GM21723 (cell line): ENCODE measurements around the gene KMT5B.

Experiments used
- ATAC-seq: cut with Tn5 transposase; IDR thresholded peaks from one replicate; pipeline ENCODE4 v1.9.1; 2021; ENCODE audit warnings: mild to moderate bottlenecking, moderate library complexity; ENCODE audit not compliant: unreplicated experiment

The KMT5B gene

GRCh38 chr11:68186061-68186460 lies 27.0 kb downstream of the KMT5B start:
- no peak for ATAC-seq

- no peak for ATAC-seq
Measured at GRCh38 chr11:68181719-68182451, 31.2 kb downstream of the KMT5B start.

DNA sequence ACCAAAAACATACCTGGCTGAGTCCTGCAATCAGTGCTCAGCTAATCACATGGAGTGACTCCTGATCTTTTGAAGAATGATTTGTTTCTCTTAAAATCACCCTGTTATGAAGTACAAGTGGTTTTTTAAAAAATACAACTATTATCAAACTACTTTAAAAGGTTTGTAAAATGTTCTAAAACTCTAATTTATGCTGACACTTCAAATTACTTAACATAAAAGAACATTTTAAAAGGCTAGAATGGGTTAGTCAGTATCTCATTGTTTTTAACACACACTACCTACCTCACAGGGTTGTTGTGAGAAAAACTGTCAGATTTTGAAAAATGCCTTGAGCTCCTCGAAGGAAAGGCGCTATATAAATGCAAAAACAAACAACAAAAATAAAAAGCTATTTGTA lies 33.2 kb downstream of the KMT5B start:
- ATAC-seq: no peak

DNA sequence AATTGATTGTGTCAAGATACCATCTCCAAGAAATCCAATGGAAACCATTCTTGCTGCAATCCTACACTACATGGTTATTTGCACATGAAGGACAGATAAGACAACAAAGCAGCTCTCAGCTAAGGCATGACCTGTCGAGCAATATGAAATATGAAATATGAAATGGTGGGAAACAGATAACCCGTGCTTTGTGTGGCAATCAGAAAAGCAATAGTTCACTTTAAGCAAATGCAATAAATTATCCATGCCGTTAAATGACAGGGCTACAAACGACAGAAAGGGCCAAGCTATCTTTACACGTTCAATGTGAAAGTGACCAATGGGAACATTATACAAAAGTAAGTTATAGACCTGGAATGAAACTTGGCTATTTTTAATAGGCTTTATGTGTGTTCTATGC lies 35.2 kb downstream of the KMT5B start:
- no peak for ATAC-seq

GRCh38 chr11:68173926-68174325 lies 39.2 kb downstream of the KMT5B start:
- ATAC-seq: no peak

DNA sequence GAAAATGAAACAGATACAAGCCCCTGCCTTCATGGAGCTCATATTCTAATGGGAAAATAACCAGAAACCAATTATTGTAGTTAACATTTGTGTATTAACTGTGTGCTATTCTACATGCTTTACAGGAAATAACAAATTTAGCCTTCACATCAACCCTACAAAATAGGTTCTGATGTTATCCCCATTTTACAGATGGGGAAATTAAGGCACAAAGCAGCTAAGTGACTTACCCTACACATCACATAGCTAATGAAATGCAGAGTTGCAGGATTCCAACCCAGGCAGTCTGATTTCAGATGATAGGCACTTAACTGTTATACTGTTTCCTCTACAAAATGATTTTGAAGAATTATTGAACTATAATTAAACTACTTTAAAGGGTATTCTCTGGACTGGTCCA lies 43.7 kb downstream of the KMT5B start:
- ATAC-seq: no peak

GRCh38 chr11:68168694-68169093 lies 44.4 kb downstream of the KMT5B start:
- ATAC-seq: no peak

- no peak for ATAC-seq
Measured at GRCh38 chr11:68167474-68167873, 45.6 kb downstream of the KMT5B start.

- ATAC-seq: no peak
Measured at GRCh38 chr11:68166969-68167368, 46.1 kb downstream of the KMT5B start.

- ATAC-seq: no peak
Measured at GRCh38 chr11:68165601-68166000, 47.5 kb downstream of the KMT5B start.

GRCh38 chr11:68164437-68164836 lies 48.7 kb downstream of the KMT5B start:
- no peak for ATAC-seq

GRCh38 chr11:68163691-68164090 lies 49.4 kb downstream of the KMT5B start:
- no peak for ATAC-seq

GRCh38 chr11:68160100-68160695 lies 52.9 kb downstream of the KMT5B start:
- ATAC-seq: no peak

- no peak for ATAC-seq
Measured at GRCh38 chr11:68159665-68160064, 53.4 kb downstream of the KMT5B start.

- no peak for ATAC-seq
Measured at GRCh38 chr11:68159161-68159560, 53.9 kb downstream of the KMT5B start.

DNA sequence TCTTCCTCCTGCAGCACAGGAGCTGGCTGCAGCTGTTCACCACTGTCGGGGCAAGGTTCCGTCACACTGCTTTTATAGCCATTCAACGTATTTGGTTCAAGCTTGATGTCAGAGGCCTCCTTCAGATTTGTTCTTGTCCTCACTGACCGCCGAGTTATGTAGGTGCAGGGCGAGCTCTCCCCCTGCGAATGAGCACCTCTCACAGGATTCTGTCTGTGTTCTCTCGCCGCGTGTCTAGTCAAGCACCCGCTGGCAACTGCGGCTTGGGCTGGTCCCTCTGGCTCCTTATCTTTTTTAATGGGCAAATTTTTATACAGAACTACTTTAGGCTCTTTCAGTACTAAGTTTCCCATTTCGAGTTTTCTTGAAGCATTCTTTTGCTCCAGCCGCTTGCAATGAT lies 54.5 kb downstream of the KMT5B start:
- ATAC-seq: no peak

- ATAC-seq: no peak
Measured at GRCh38 chr11:68153742-68154141, 59.4 kb downstream of the KMT5B start.

GRCh38 chr11:68150037-68150436 lies 63.1 kb downstream of the KMT5B start:
- no peak for ATAC-seq

DNA sequence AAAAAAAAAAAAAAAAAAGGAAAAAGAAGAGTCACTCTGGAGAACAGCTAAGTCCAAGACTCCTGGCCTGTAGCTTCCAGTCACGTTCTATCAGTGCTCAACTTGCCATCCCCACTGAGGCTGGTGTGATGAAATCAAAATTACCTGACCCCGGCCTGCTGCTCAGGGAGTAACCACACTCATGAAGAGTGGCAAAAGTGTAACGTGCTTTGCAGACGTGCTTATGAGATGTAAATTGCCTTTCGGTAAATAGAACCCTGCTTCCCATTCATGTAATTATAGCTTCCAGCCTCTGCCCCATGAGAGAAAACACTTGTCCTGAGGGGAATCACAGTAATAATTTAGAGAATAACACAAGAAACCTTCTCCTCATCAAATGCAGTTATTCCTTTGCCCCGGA lies 63.7 kb downstream of the KMT5B start:
- no peak for ATAC-seq

DNA sequence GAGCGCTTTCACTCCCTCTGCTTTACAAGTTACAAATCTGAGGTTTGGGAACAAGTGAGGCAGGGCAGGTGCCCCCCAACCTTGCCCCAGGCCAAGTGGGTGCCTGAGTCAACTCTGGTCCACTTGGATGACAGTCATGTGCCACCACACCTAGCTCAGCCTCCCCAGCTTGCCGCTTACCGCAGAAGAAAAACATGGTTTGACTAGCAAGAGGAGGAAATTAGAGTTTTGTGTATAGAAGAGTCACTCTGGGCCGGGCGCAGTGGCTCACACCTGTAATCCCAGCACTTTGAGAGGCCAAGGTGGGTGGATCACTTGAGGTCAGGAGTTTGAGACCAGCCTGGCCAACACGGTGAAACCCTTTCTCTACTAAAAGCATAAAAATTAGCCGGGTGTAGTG lies 64.2 kb downstream of the KMT5B start:
- no peak for ATAC-seq

DNA sequence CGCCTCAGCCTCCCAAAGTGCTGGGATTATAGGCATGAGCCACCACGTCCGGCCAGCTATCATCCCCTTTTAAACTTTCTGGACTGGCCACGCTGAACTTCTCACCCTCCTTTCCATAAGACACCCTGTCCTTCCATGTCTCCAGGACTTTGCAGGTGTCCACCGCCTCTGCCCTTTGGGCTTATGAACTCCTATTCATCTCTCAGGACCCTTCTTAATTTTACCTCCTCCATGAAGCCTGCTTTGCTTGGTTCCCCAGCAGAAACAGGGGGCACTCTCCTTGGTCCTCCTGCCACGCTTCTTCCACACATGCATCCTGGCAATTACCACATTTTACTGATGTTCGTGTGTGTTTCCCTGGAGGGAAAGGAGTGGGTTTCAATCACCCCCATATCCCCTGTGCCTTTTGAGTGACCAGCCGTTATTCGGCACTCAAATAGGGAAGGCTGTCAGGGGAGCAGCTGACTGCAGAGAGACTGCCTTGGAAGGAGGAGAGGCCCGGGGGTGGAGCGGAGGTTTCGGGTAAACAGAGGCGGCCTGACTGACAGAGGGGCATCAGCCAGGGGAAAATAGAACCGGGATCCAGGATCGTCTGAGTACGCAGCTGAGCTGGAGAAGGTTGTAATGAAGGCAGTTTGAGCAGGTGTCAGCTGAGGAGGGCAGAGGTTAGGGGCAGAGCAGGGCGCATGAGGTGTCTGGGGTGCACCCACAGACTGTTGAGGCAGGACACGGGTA lies 64.9 kb downstream of the KMT5B start:
- ATAC-seq: no peak
